RPMI7951 (cell line): ENCODE data around the gene ITGAE. TPM values are rescaled to one million over a fixed set of nuclear protein-coding genes. Genes with fewer than 3 reads are reported as not detected.
A peak's percentile ranks its signal among the peaks of the same experiment; 100 is the strongest.

ENCODE experiments used
- DNase-seq: peaks from one replicate; pipeline ENCODE4 v3.0.0-alpha.2; 2012; ENCODE audit warnings: low read depth
- total RNA-seq: library from RNA; depleted of rRNA; stranded (reverse); fragments of >200 nt; shearing (Covaris generic); gene quantifications from 2 replicates; pipeline ENCODE4 v1.2.3, GENCODE V29; 2014

Gene ITGAE
- total RNA-seq, 1 experiment from 2014 or later = 66.8 TPM

DNA sequence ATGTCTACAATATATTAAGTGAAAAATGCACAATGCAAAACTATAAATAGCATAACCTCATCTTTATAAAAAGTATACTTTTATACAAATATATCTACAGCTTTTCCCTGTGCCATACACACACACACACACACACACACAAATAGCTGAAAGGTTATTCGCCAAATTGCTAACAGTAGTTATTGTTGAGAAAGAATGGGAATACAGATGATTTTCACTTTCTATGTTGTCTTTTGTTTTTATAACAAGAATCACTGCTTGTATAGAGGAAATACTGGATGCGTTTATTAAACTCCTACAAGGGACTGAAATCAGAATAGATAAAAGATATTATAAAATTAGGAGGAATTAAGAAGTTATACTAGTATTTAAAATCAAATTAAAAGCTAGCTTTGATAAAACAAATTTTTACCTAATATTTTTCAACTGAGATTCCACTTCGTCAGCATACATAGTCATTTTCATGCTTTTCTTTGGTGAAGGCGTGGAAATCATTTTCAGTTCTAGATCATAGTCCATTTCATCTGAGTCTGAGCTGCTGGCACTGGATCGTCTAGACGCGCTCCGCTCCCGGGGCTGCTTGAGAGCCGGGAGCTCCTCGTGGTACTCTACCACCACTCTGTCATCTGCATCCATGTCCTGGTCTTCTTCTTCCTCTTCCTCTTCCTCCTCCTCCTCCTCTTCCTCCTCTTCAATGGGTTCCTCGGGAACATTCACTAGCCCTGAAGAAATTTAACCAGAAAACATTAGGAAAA is 17.0 kb upstream of the ITGAE start:
- no peak for DNase-seq

GRCh38 chr17:3815925-3816324 is 14.9 kb upstream of the ITGAE start:
- DNase-seq = no peak

- DNase-seq = no peak
Observed at GRCh38 chr17:3815122-3815521, 14.1 kb upstream of the ITGAE start.

- no peak for DNase-seq
Observed at GRCh38 chr17:3814361-3814760, 13.4 kb upstream of the ITGAE start.

DNA sequence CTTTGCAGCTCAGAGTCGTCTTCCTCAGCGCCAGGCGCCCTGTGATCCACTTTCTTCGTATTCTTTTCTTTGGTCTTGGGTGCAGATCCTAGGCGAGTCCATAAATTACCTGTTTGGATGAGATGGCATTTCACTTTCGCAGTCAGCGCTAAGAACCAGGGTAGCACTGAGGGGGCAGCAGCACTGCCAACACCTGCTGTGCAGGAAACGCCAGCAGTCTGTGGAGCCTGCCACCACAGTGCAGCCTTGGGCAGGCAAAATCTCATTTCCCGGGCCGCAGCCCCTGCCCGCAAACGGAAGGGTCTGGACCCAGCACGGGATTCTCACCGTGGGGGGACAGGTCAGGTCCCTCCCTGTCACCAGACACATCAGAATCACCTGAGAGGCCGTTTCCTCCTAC is 12.2 kb upstream of the ITGAE start:
- no peak for DNase-seq

DNA sequence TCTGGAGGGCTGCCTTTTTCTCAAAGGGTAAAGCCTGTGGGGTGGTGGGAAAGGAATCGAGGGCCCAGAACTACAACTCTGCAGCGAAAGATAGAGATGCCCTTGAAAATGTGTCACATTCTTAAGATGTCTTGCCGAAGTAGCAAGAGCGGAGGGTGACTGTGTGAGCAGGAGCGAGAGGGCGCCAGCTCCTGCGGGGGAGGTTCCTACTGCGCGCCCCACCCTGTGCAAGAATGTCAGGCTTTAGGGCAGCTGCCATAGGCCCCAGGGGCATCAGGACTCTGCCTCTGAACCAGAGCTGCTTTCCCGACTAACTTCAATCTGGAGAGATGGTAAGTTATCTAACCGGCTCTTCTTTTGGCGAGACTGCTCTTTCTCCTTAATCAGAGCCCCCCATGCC is 11.8 kb upstream of the ITGAE start:
- no peak for DNase-seq

- DNase-seq = no peak
Observed at GRCh38 chr17:3812284-3812683, 11.3 kb upstream of the ITGAE start.

GRCh38 chr17:3810019-3810418 is 9.0 kb upstream of the ITGAE start:
- DNase-seq = no peak

- no peak for DNase-seq
Observed at GRCh38 chr17:3809135-3809534, 8.1 kb upstream of the ITGAE start.

- no peak for DNase-seq
Observed at GRCh38 chr17:3808701-3809100, 7.7 kb upstream of the ITGAE start.

- no peak for DNase-seq
Observed at GRCh38 chr17:3805581-3805980, 4.6 kb upstream of the ITGAE start.

- no peak for DNase-seq
Observed at GRCh38 chr17:3804503-3804931, 3.5 kb upstream of the ITGAE start.

DNA sequence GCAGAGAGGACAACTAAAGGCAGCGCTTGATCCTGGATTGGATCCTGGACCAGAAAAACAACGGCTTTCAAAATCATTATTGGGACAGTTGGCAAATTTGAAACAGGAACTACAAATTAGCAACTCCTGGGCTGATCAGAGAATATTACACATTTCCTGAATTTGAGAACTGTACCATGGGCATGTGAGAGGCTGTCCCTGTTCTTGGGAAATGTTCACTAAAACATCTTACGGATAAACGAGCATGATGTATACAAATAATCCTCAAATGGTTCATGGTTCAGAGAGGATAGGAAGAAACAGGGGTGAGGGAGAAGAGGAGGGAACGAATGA is 2.3 kb upstream of the ITGAE start:
- no peak for DNase-seq

GRCh38 chr17:3802461-3803307 is 1.7 kb upstream of the ITGAE start:
- DNase-seq = peak; percentile 73

DNA sequence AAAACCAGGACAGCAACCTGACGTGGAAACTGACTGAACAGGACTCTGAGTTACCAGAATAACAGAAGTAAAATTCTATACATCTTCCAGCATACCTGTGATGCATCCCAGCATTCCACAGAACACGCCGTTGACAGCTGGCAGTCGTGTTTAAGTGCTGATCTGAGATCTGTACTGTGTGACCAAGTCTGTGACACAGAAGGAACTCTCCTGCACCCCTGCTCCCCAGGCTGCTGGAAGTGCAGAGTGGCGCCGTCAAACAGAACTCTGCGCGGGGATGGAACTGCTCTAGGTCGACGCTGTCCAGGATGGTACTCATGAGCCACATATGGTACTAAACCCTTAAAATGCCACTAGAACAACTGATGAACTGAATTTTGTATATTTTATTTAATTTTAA is 804 bp upstream of the ITGAE start:
- no peak for DNase-seq

GRCh38 chr17:3801347-3801746 is 359 bp upstream of the ITGAE start:
- no peak for DNase-seq

- DNase-seq = no peak
Observed at GRCh38 chr17:3799181-3799945, 1.6 kb downstream of the ITGAE start.

- no peak for DNase-seq
Observed at GRCh38 chr17:3798273-3799180, 2.5 kb downstream of the ITGAE start.

- DNase-seq = no peak
Observed at GRCh38 chr17:3796822-3797170, 4.2 kb downstream of the ITGAE start.

- DNase-seq = peak; percentile 48
Observed at GRCh38 chr17:3796110-3796821, 4.7 kb downstream of the ITGAE start.
